SHP77 (cell line): ENCODE measurements around the gene IL7R.

ENCODE experiments used
- DNase-seq, 2 experiments: peaks; one replicate each; lab custom pipeline; 2025; lab: John Stamatoyannopoulos, UW

The IL7R gene

GRCh38 chr5:35856765-35857351 is at the start of gene IL7R:
TSS of gene IL7R (plus strand) at chr5:35856891. CDS start at chr5:35856978, 87 bp downstream.
- DNase-seq: no peak

- no peak for DNase-seq
Measured at GRCh38 chr5:35810601-35811000, 46.1 kb upstream of the IL7R start.

GRCh38 chr5:35811108-35811741 is 45.5 kb upstream of the IL7R start:
- DNase-seq: no peak

- no peak for DNase-seq
Measured at GRCh38 chr5:35813521-35813920, 43.2 kb upstream of the IL7R start.

GRCh38 chr5:35815089-35815936 is 41.4 kb upstream of the IL7R start:
- peak; percentile 29 to 36 for DNase-seq

GRCh38 chr5:35816881-35817521 is 39.7 kb upstream of the IL7R start:
- no peak for DNase-seq

GRCh38 chr5:35819026-35819425 is 37.7 kb upstream of the IL7R start:
- no peak for DNase-seq

GRCh38 chr5:35819668-35820067 is 37.0 kb upstream of the IL7R start:
- no peak for DNase-seq

- DNase-seq: no peak
Measured at GRCh38 chr5:35820735-35821134, 36.0 kb upstream of the IL7R start.

- no peak for DNase-seq
Measured at GRCh38 chr5:35821513-35821912, 35.2 kb upstream of the IL7R start.

- DNase-seq: no peak
Measured at GRCh38 chr5:35822511-35822910, 34.2 kb upstream of the IL7R start.

- DNase-seq: no peak
Measured at GRCh38 chr5:35823347-35824098, 33.2 kb upstream of the IL7R start.

GRCh38 chr5:35826056-35826455 is 30.6 kb upstream of the IL7R start:
- DNase-seq: no peak

GRCh38 chr5:35826554-35826953 is 30.1 kb upstream of the IL7R start:
- no peak for DNase-seq

- DNase-seq: no peak
Measured at GRCh38 chr5:35828082-35828598, 28.6 kb upstream of the IL7R start.

GRCh38 chr5:35830587-35830986 is 26.1 kb upstream of the IL7R start:
- no peak for DNase-seq

GRCh38 chr5:35832762-35833161 is 23.9 kb upstream of the IL7R start:
- no peak for DNase-seq

GRCh38 chr5:35833224-35833623 is 23.5 kb upstream of the IL7R start:
- no peak for DNase-seq

GRCh38 chr5:35835796-35836742 is 20.6 kb upstream of the IL7R start:
- no peak for DNase-seq

- no peak for DNase-seq
Measured at GRCh38 chr5:35838370-35839042, 18.2 kb upstream of the IL7R start.
